A549 (cell line): ENCODE measurements around the gene SNRPD3. TPM values are rescaled to one million over a fixed set of nuclear protein-coding genes. Genes with fewer than 3 reads are reported as not detected.
A peak's percentile ranks its signal among the peaks of the same experiment; 100 is the strongest.

Experiments
- ATAC-seq, 2 experiments: fragments of 200-7000 bp in 1 of 2; fragments of >200 bp in 1 of 2; cut with Nextera tagmentation in 1 of 2; cut with Tn5 transposase in 1 of 2; 3 replicates each; pipeline versions ENCODE4 v1.8.0 to v1.9.1; 2018 to 2020; ENCODE audit warnings: mild to moderate bottlenecking in 1 of 2, moderate library complexity in 1 of 2
- CTCF ChIA-PET: fragments of 300-600 bp; sonication (Branson Sonifier 250); formaldehyde crosslinking; extraction: SDS; loops from one replicate; lab custom pipeline; 2021; ENCODE audit warnings: antibody characterized with exemption, inconsistent platforms; lab: Yijun Ruan, JAX
- POLR2A ChIA-PET: fragments of 350-600 bp; formaldehyde crosslinking; extraction: SDS; loops from one replicate; lab custom pipeline; 2021; ENCODE audit warnings: antibody characterized with exemption, inconsistent platforms; lab: Yijun Ruan, JAX
- DNase-seq, 2 experiments: peaks; one replicate each; pipeline versions ENCODE4 v3.0.0 to v3.0.0-alpha.2; 2011 to 2016; ENCODE audit warnings: low read depth in 1 of 2, low spot score in 1 of 2
- FAIRE-seq: peaks from 2 replicates; lab custom pipeline; 2011; peaks lifted over from hg19 to GRCh38; lab: Jason Lieb, UNC
- H3K27ac ChIP-seq, 2 experiments: fragments of >200 bp; sonication (Bioruptor Twin); formaldehyde crosslinking; 3 replicates each; pipeline ENCODE4 v1.5.1; 2016 to 2017
- H3K4me1 ChIP-seq: fragments of >200 bp; sonication (Bioruptor Twin); formaldehyde crosslinking; 3 replicates; pipeline ENCODE4 v1.6.1; 2016
- H3K4me2 ChIP-seq: fragments of >200 bp; sonication (Bioruptor Twin); formaldehyde crosslinking; 3 replicates; pipeline ENCODE4 v1.6.1; 2016
- H3K4me3 ChIP-seq: fragments of >200 bp; sonication (Bioruptor Twin); formaldehyde crosslinking; 3 replicates; pipeline ENCODE4 v1.5.1; 2016
- H3K9me3 ChIP-seq: fragments of >200 bp; sonication (Bioruptor Twin); formaldehyde crosslinking; 3 replicates; pipeline ENCODE4 v1.6.1; 2016
- CHD2 ChIP-seq: fragments of 150-350 bp; IDR thresholded peaks from 2 replicates; pipeline ENCODE4 v1.6.1; 2014; ENCODE audit warnings: low read length; ENCODE audit not compliant: partially characterized antibody
- EHF ChIP-seq: fragments of 250-450 bp; sonication (Bioruptor Pico); IDR thresholded peaks from 2 replicates; pipeline ENCODE4 v1.5.0; 2020; ENCODE audit warnings: mild to moderate bottlenecking
- FOSB ChIP-seq: fragments of 250-450 bp; sonication (Bioruptor Pico); IDR thresholded peaks from 2 replicates; pipeline ENCODE4 v1.5.0; 2020; ENCODE audit warnings: mild to moderate bottlenecking, moderate library complexity
- GATA3 ChIP-seq: IDR thresholded peaks from 2 replicates; pipeline ENCODE4 v1.6.1; 2012; ENCODE audit warnings: borderline replicate concordance
- HMGXB4 ChIP-seq: fragments of 250-450 bp; sonication (Bioruptor Pico); IDR thresholded peaks from 2 replicates; pipeline ENCODE4 v1.5.0; 2021; ENCODE audit warnings: mild to moderate bottlenecking, moderate library complexity, borderline replicate concordance
- HOXA7 ChIP-seq: fragments of 250-450 bp; sonication (Bioruptor Pico); IDR thresholded peaks from 2 replicates; pipeline ENCODE4 v1.5.0; 2020; ENCODE audit warnings: mild to moderate bottlenecking, moderate library complexity
- HOXB13 ChIP-seq: fragments of 250-450 bp; sonication (Bioruptor Pico); IDR thresholded peaks from 2 replicates; pipeline ENCODE4 v1.5.0; 2020; ENCODE audit warnings: low read depth, mild to moderate bottlenecking, moderate library complexity
- HOXB5 ChIP-seq: fragments of 250-450 bp; sonication (Bioruptor Pico); IDR thresholded peaks from 2 replicates; pipeline ENCODE4 v1.5.0; 2020; ENCODE audit warnings: mild to moderate bottlenecking, moderate library complexity
- KDM5A ChIP-seq: fragments of 200-600 bp; sonication (generic); IDR thresholded peaks from 2 replicates; pipeline ENCODE4 v1.6.1; 2016; ENCODE audit warnings: antibody characterized with exemption, mild to moderate bottlenecking
- MAX ChIP-seq: IDR thresholded peaks from 2 replicates; pipeline ENCODE4 v1.6.1; 2012
- NR3C1 ChIP-seq: fragments of >200 bp; sonication (Bioruptor Twin); formaldehyde crosslinking; IDR thresholded peaks from 3 replicates; pipeline ENCODE4 v1.6.1; 2017
- PBX3 ChIP-seq: IDR thresholded peaks from 2 replicates; pipeline ENCODE4 v1.6.1; 2012
- PHF8 ChIP-seq: fragments of 200-600 bp; sonication (generic); IDR thresholded peaks from 2 replicates; pipeline ENCODE4 v1.6.1; 2016; ENCODE audit warnings: low read depth, mild to moderate bottlenecking, antibody characterized with exemption, moderate library complexity, borderline replicate concordance
- POLR2A ChIP-seq: IDR thresholded peaks from 2 replicates; pipeline ENCODE4 v1.6.1; 2012; ENCODE audit warnings: mild to moderate bottlenecking, low read length
- RAD21 ChIP-seq, 2 experiments: fragments of >200 bp in 1 of 2; sonication (Bioruptor Twin) in 1 of 2; formaldehyde crosslinking in 1 of 2; IDR thresholded peaks in 1 of 2; conservative IDR thresholded peaks in 1 of 2; 2 replicates in 1 of 2; 3 replicates in 1 of 2; pipeline ENCODE4 v1.6.1; 2012 to 2018; ENCODE audit warnings: inconsistent platforms in 1 of 2
- RCOR1 ChIP-seq: fragments of 150-350 bp; IDR thresholded peaks from 2 replicates; pipeline ENCODE4 v1.6.1; 2014; ENCODE audit warnings: antibody characterized with exemption, low read length, low read depth
- RNF2 ChIP-seq: fragments of 200-600 bp; sonication (generic); IDR thresholded peaks from 2 replicates; pipeline ENCODE4 v1.6.1; 2016; ENCODE audit warnings: low read depth, mild to moderate bottlenecking, antibody characterized with exemption, moderate library complexity, borderline replicate concordance
- SMC3 ChIP-seq: fragments of >200 bp; sonication (Bioruptor Twin); formaldehyde crosslinking; IDR thresholded peaks from 3 replicates; pipeline ENCODE4 v1.6.1; 2018; ENCODE audit warnings: inconsistent platforms
- TFCP2L1 ChIP-seq: fragments of 250-450 bp; sonication (Bioruptor Pico); IDR thresholded peaks from 2 replicates; pipeline ENCODE4 v1.5.0; 2021; ENCODE audit warnings: mild to moderate bottlenecking
- ZSCAN20 ChIP-seq: fragments of 250-450 bp; sonication (Bioruptor Pico); IDR thresholded peaks from 2 replicates; pipeline ENCODE4 v1.8.0; 2022; ENCODE audit warnings: mild to moderate bottlenecking, moderate library complexity
- WGBS: methylation state at CpG from one replicate; pipeline ENCODE4 v1.1.6; 2017; ENCODE audit errors: missing lambda C conversion rate; 5-methylcytosine and 5-hydroxymethylcytosine counted together
- polyA plus RNA-seq, 4 experiments: library from polyadenylated mRNA; depleted of rRNA in 3 of 4; stranded (reverse); fragments of >200 nt; fragmentation: RNase III in 1 of 4; extraction: RNeasy Plus Mini Kit Qiagen cat#74134 plus additional on column Dnase treatment in 1 of 4; gene quantifications; 2 replicates in 3 of 4; 3 replicates in 1 of 4; pipeline ENCODE4 v1.2.3, GENCODE V29; 2011 to 2017
- TF ChIP-seq, protein P1 (sequence below): fragments of >200 bp; sonication (Bioruptor Twin); formaldehyde crosslinking; IDR thresholded peaks from 3 replicates; pipeline ENCODE4 v1.5.1; 2016
- TF ChIP-seq, protein P2 (sequence below): fragments of >200 bp; sonication (Bioruptor Twin); formaldehyde crosslinking; IDR thresholded peaks from 2 replicates; pipeline ENCODE4 v1.6.1; 2016

The SNRPD3 gene
- polyA plus RNA-seq, 2 of the 4 experiments (the other 2 are of a cell fraction) = 157 to 344 TPM

DNA sequence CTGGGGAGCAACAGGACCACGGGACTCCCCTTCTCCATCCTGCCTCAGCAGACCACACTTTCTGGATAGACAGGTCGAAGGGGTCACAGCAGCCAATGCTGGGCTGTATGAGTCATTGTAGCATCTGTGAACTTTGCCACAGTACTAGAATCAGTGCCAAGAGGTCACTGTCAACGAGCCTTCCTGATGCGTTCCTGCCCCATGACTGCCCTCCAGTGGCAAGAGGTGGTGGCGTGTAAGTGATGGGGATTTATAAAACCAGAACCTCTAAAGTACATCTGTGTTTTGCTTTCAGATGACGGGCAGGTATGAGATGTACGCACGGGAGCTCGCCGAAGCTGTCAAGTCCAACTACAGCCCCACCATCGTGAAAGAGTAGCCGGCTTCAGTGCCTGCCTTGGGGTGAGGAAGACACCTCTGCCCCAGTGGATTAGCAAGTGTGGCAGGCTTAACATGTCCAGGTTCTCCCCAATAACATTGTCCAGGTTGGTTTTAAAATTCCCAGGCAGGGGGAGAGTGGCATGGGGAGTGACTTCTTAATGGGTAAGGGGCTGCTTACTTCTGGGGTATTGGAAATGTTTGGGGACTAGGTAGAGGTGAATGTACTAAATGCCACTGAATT lies 30.3 kb upstream of the SNRPD3 start (continued):
- TF ChIP-seq PBX3 = no peak
- peak; percentile 71 to 83 for TF ChIP-seq RAD21 (conservative IDR thresholded peaks at IDR 0.05 in 1 of 2, IDR thresholded peaks at IDR 0.05 in 1 of 2)
- no peak for TF ChIP-seq MAX
- TF ChIP-seq FOSB = no peak
- no peak for TF ChIP-seq KDM5A
- TF ChIP-seq, protein P1, sequence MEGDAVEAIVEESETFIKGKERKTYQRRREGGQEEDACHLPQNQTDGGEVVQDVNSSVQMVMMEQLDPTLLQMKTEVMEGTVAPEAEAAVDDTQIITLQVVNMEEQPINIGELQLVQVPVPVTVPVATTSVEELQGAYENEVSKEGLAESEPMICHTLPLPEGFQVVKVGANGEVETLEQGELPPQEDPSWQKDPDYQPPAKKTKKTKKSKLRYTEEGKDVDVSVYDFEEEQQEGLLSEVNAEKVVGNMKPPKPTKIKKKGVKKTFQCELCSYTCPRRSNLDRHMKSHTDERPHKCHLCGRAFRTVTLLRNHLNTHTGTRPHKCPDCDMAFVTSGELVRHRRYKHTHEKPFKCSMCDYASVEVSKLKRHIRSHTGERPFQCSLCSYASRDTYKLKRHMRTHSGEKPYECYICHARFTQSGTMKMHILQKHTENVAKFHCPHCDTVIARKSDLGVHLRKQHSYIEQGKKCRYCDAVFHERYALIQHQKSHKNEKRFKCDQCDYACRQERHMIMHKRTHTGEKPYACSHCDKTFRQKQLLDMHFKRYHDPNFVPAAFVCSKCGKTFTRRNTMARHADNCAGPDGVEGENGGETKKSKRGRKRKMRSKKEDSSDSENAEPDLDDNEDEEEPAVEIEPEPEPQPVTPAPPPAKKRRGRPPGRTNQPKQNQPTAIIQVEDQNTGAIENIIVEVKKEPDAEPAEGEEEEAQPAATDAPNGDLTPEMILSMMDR = peak; percentile 67
- no peak for TF ChIP-seq HOXB13 (CRISPR knock-in tag)
- TF ChIP-seq, protein P2, sequence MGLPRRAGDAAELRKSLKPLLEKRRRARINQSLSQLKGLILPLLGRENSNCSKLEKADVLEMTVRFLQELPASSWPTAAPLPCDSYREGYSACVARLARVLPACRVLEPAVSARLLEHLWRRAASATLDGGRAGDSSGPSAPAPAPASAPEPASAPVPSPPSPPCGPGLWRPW = no peak
- peak; percentile 74 for TF ChIP-seq SMC3
- TF ChIP-seq HOXA7 (CRISPR knock-in tag) = no peak
- TF ChIP-seq CHD2 = no peak
- no peak for TF ChIP-seq TFCP2L1 (CRISPR knock-in tag)
- TF ChIP-seq, all 56 proteins: peak for 4

GRCh38 chr22:24526191-24526590 lies 29.6 kb upstream of the SNRPD3 start:
- 58% methylated on average over 2 of the region's 2 CpGs for WGBS
- CTCF ChIA-PET = interaction anchor here (0.6 to 2.2 kb wide), 18 partner anchors 8 to 775 kb away, joined by 3 to 6 read pairs (median 4); no protein-coding TSS in a partner anchor

More at GRCh38 chr22:24526191-24526590, 29.6 kb upstream of the SNRPD3 start:
- Histone ChIP-seq H3K9me3 (no peaks in the 10 kb centered on the region), H3K4me3 (no peak overlapping the region), H3K4me1 (peaks cover 12% of the 10 kb centered on the region), H3K4me2 (no peak overlapping the region), H3K27ac (no peak overlapping the region)
- no peak for FAIRE-seq
- TF ChIP-seq MAX (no peak), ZSCAN20 (CRISPR knock-in tag) (no peak), POLR2A (no peak), EHF (CRISPR knock-in tag) (no peak), HOXB5 (CRISPR knock-in tag) (no peak), PHF8 (no peak), PBX3 (no peak), CHD2 (no peak), RCOR1 (no peak), FOSB (no peak), SMC3 (no peak), GATA3 (no peak), HMGXB4 (CRISPR knock-in tag) (no peak), NR3C1 (no peak), RNF2 (no peak)
- TF ChIP-seq, protein P1 = no peak
- no peak for ATAC-seq
- POLR2A ChIA-PET = no interaction called here
- no peak for DNase-seq
